Activated CD4-positive, alpha-beta T cell treated with anti-CD3 and anti-CD28 coated beads, Interleukin-2, amount 10 ng/mL, durations not matched to agents 7 days and 5 days (primary cell): ENCODE measurements around the gene OR12D2. TPM values are rescaled to one million over a fixed set of nuclear protein-coding genes. Genes with fewer than 3 reads are reported as not detected.
"Not testable (repeated sequence)": the region's sequence is repeated elsewhere in the genome, so short reads cannot be mapped to it uniquely, and the experiment has no call there.

ENCODE experiments used
- CTCF ChIA-PET: fragments of 350-600 bp; sonication (Branson Sonifier 250); formaldehyde crosslinking; loops from one replicate; lab custom pipeline; 2021; ENCODE audit warnings: antibody characterized with exemption; lab: Charles Lee
- POLR2A ChIA-PET: fragments of 350-600 bp; sonication (Branson Sonifier 250); formaldehyde crosslinking; loops from one replicate; lab custom pipeline; 2021; ENCODE audit warnings: antibody characterized with exemption; lab: Charles Lee
- DNase-seq: peaks from one replicate; pipeline ENCODE4 v3.0.0-alpha.2; 2020
- H3K27ac Mint-ChIP-seq: one replicate; pipeline ENCODE4 v1.8.0; 2021; ENCODE audit warnings: mild to moderate bottlenecking, moderate library complexity, mixed read lengths
- H3K27me3 Mint-ChIP-seq: one replicate; pipeline ENCODE4 v1.8.0; 2021; ENCODE audit warnings: mixed read lengths
- H3K36me3 Mint-ChIP-seq: one replicate; pipeline ENCODE4 v1.8.0; 2021; ENCODE audit warnings: low read depth, mixed read lengths
- H3K4me1 Mint-ChIP-seq: one replicate; pipeline ENCODE4 v1.8.0; 2021; ENCODE audit warnings: mixed read lengths
- H3K4me3 Mint-ChIP-seq: one replicate; pipeline ENCODE4 v1.8.0; 2021; ENCODE audit warnings: mild to moderate bottlenecking, moderate library complexity, mixed read lengths
- H3K9me3 Mint-ChIP-seq: one replicate; pipeline ENCODE4 v1.8.0; 2021; ENCODE audit warnings: mixed read lengths
- total RNA-seq, 2 experiments: library from RNA; stranded (reverse); gene quantifications; one replicate each; pipeline ENCODE4 v1.2.3, GENCODE V29; 2021

Gene OR12D2
- total RNA-seq, 2 experiments from 2014 or later = not detected

DNA sequence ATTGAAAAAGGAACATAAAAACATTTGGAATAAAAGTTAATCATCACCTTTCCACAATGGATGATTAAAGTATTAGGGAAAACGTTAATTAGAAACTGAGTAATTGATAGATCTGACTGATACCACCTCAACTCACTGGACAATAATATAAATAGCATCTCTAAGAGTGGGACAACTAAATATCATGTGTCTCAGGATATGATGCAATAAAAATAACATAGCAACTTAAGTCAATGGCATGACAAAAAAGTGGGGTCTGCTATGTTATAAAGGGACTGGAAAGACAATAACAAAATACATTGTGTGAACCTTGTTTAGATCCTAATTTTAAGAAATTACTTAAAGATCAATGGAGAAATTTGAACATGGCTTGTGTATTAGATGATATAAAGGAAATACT is 29.6 kb downstream of the OR12D2 start:
- Mint-ChIP-seq H3K36me3 (no peaks in the 10 kb centered on the region), H3K4me1 (no peaks in the 10 kb centered on the region), H3K4me3 (no peak overlapping the region), H3K27me3 (peaks cover 28% of the 10 kb centered on the region), H3K27ac (no peak overlapping the region), H3K9me3 (no peaks in the 10 kb centered on the region)
- ChIA-PET CTCF (no interaction called here), POLR2A (no interaction called here)
- no peak for DNase-seq

- H3K36me3 Mint-ChIP-seq = no peaks in the 10 kb centered on the region
- no peak for DNase-seq
- peaks cover 29% of the 10 kb centered on the region for H3K27me3 Mint-ChIP-seq
- CTCF ChIA-PET = no interaction called here
- H3K4me1 Mint-ChIP-seq = no peaks in the 10 kb centered on the region
- POLR2A ChIA-PET = no interaction called here
- no peak overlapping the region for H3K27ac Mint-ChIP-seq
- no peak overlapping the region for H3K4me3 Mint-ChIP-seq
- no peaks in the 10 kb centered on the region for H3K9me3 Mint-ChIP-seq
Measured at GRCh38 chr6:29426654-29427053, 31.2 kb downstream of the OR12D2 start.

DNA sequence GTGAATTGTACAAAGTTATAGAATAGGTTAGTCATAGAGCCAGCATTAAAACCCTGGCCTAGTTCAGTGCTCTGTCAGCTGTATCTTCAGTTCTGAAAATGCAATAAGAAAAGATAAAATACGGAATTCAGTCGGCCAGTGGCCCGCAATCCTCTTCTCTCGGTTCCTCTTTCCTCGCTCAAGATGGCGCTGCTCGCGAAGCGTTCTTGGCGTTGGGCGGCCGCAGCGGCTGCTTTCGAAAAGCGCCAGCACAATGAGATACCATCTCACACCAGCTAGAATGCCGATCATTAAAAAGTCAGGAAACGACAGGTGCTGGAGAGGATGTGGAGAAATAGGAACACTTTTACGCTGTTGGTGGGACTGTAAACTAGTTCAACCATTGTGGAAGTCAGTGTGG is 41.3 kb downstream of the OR12D2 start:
- H3K9me3 Mint-ChIP-seq, H3K4me1 Mint-ChIP-seq, DNase-seq, H3K27ac Mint-ChIP-seq, CTCF ChIA-PET, H3K36me3 Mint-ChIP-seq, POLR2A ChIA-PET, H3K4me3 Mint-ChIP-seq: not testable (repeated sequence)
- H3K27me3 Mint-ChIP-seq = peaks cover 34% of the 10 kb centered on the region

DNA sequence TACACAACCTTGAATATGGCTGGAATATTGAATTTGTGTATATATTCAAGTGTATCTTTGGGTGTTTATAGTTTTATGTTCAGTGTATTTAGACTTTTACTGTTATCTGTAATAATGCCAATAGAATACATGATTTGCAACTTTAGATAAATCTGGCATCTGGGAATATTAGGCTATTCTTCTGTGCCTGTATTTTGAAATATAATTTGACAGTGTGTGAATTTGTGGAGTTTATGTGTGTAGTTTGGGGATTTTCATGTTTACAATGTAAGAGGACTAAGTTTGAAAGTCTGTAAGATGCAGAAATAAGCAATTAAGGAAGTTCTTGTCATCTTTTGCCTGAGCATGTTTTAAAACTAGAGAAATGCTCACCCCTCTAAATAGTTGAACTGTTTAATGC is 43.6 kb downstream of the OR12D2 start, which contains the start of gene OR10C1:
TSS of gene OR10C1 (plus strand) at position 301 of the 400 bp plus-strand sequence. CDS start 710 bp downstream, outside the sequence.
- Mint-ChIP-seq H3K4me3 (no peak within 1 kb of the TSS), H3K27me3 (peaks cover 25% of the 10 kb centered on the region), H3K36me3 (no peaks in the 10 kb centered on the region), H3K4me1 (no peaks in the 10 kb centered on the region), H3K9me3 (no peaks in the 10 kb centered on the region), H3K27ac (no peak within 1 kb of the TSS)
- ChIA-PET CTCF (no interaction called here), POLR2A (no interaction called here)
- DNase-seq = no peak

DNA sequence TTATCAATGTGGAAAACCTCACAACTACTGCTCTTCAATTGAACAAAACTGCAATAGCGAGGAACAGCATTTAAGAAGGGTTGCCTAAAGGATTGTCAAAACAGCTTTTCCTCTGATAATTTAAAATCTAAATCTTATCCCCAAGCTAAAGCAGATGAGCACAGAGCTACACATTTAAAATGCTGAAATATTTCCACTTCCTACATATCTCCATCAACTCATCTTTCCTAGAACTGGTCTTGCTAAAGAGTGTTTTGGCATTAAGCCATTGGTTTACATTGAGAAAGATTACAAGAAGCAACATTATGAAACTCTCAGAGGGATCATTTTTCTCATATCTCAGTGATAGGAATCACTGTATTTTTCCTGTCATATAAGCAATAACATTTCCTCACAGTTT is 47.3 kb downstream of the OR12D2 start:
- Mint-ChIP-seq H3K9me3 (no peaks in the 10 kb centered on the region), H3K27ac (no peak overlapping the region), H3K27me3 (peaks cover 27% of the 10 kb centered on the region), H3K4me3 (no peak overlapping the region), H3K4me1 (no peaks in the 10 kb centered on the region), H3K36me3 (no peaks in the 10 kb centered on the region)
- ChIA-PET CTCF (no interaction called here), POLR2A (no interaction called here)
- DNase-seq = no peak

DNA sequence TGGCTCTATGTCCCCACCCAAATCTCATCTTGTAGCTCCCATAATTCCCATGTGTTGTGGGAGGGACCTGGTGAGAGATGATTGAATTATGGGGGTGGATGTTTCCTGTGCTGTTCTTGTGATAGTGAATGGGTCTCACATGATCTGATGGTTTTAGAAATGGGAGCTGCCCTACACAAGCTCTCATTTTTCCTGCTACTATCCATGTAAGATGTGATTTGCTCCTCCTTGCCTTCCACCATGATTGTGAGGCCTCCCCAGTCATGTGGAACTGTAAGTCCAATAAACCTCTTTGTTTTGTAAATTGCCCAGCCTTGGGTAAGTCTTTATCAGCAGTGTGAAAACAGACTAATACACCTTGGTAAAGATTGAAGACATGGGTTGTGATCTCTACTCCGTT is 48.6 kb downstream of the OR12D2 start:
- DNase-seq = not testable (repeated sequence)

More for the DNA sequence above, 48.6 kb downstream of the OR12D2 start:
- CTCF ChIA-PET = interaction anchor here (0.6 kb wide), 1 partner anchor 44 kb away, joined by 3 read pairs; the partner anchor contains the start of gene MAS1L
- POLR2A ChIA-PET, H3K4me1 Mint-ChIP-seq, H3K9me3 Mint-ChIP-seq, H3K27ac Mint-ChIP-seq, H3K36me3 Mint-ChIP-seq, H3K4me3 Mint-ChIP-seq: not testable (repeated sequence)
- peaks cover 30% of the 10 kb centered on the region for H3K27me3 Mint-ChIP-seq

Other genes with a start within 250 kb of the OR12D2 start
- gene OR2J2, start 224.7 kb upstream of the OR12D2 start, total RNA-seq = not detected
- not detected for gene OR14J1, start 93.9 kb upstream of the OR12D2 start, total RNA-seq
- not detected for gene OR5V1, start 26.8 kb upstream of the OR12D2 start, total RNA-seq
- gene OR12D3, start 20.3 kb upstream of the OR12D2 start, total RNA-seq = not detected
- not detected for gene OR12D1, start 19.3 kb downstream of the OR12D2 start, total RNA-seq
- gene OR10C1, start 43.7 kb downstream of the OR12D2 start, total RNA-seq = not detected
- not detected for gene OR11A1, start 61.4 kb downstream of the OR12D2 start, total RNA-seq
- not detected for gene OR2H1, start 61.5 kb downstream of the OR12D2 start, total RNA-seq
- gene MAS1L, start 92.3 kb downstream of the OR12D2 start, total RNA-seq = not detected
- gene UBD, start 164.1 kb downstream of the OR12D2 start, total RNA-seq = under 1 TPM; 0.37 to 0.42 TPM
- not detected for gene OR2H2, start 189.5 kb downstream of the OR12D2 start, total RNA-seq
- gene GABBR1, start 237.6 kb downstream of the OR12D2 start, total RNA-seq = 10 to 100 TPM; 48.5 to 50.5 TPM